ENCODE measurements around the gene TMEM52B. TPM values are rescaled to one million over a fixed set of nuclear protein-coding genes. Genes with fewer than 3 reads are reported as not detected.

The TMEM52B gene
- total RNA-seq, 1 donor from 2014 or later: not detected

GRCh38 chr12:10136637-10137205 lies 42.1 kb upstream of the TMEM52B start:
- Mint-ChIP-seq H3K36me3 (ENCODE audit: low read depth) (no peaks in the 10 kb centered on the region), H3K4me1 (peaks cover 8% of the 10 kb centered on the region), H3K27ac (ENCODE audit: unreplicated experiment) (peak overlapping the region; percentile 73), H3K9me3 (no peaks in the 10 kb centered on the region), H3K4me3 (no peak overlapping the region), H3K27me3 (ENCODE audit: low read depth) (no peaks in the 10 kb centered on the region)
- no peak for DNase-seq (ENCODE audit: low read depth, low spot score)
- TF ChIP-seq, protein P1, sequence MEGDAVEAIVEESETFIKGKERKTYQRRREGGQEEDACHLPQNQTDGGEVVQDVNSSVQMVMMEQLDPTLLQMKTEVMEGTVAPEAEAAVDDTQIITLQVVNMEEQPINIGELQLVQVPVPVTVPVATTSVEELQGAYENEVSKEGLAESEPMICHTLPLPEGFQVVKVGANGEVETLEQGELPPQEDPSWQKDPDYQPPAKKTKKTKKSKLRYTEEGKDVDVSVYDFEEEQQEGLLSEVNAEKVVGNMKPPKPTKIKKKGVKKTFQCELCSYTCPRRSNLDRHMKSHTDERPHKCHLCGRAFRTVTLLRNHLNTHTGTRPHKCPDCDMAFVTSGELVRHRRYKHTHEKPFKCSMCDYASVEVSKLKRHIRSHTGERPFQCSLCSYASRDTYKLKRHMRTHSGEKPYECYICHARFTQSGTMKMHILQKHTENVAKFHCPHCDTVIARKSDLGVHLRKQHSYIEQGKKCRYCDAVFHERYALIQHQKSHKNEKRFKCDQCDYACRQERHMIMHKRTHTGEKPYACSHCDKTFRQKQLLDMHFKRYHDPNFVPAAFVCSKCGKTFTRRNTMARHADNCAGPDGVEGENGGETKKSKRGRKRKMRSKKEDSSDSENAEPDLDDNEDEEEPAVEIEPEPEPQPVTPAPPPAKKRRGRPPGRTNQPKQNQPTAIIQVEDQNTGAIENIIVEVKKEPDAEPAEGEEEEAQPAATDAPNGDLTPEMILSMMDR (conservative IDR thresholded peaks at IDR 0.05): no peak

- no peaks in the 10 kb centered on the region for H3K9me3 Mint-ChIP-seq
- peak; percentile 22 for DNase-seq (ENCODE audit: low read depth, low spot score)
- H3K27ac Mint-ChIP-seq (ENCODE audit: unreplicated experiment): no peak overlapping the region
- TF ChIP-seq, protein P1 (conservative IDR thresholded peaks at IDR 0.05): peak; percentile 92
- no peaks in the 10 kb centered on the region for H3K27me3 Mint-ChIP-seq (ENCODE audit: low read depth)
- H3K4me1 Mint-ChIP-seq: peaks cover 6% of the 10 kb centered on the region
- H3K4me3 Mint-ChIP-seq: no peak overlapping the region
- H3K36me3 Mint-ChIP-seq (ENCODE audit: low read depth): no peaks in the 10 kb centered on the region
Observed at GRCh38 chr12:10140001-10140400, 38.8 kb upstream of the TMEM52B start.

- Mint-ChIP-seq H3K27ac (ENCODE audit: unreplicated experiment) (no peak overlapping the region), H3K4me3 (no peak overlapping the region), H3K36me3 (ENCODE audit: low read depth) (no peaks in the 10 kb centered on the region), H3K9me3 (no peaks in the 10 kb centered on the region), H3K4me1 (peaks cover 6% of the 10 kb centered on the region), H3K27me3 (ENCODE audit: low read depth) (no peaks in the 10 kb centered on the region)
- no peak for DNase-seq (ENCODE audit: low read depth, low spot score)
- TF ChIP-seq, protein P1 (conservative IDR thresholded peaks at IDR 0.05): no peak
Observed at GRCh38 chr12:10142976-10143589, 35.7 kb upstream of the TMEM52B start.

DNA sequence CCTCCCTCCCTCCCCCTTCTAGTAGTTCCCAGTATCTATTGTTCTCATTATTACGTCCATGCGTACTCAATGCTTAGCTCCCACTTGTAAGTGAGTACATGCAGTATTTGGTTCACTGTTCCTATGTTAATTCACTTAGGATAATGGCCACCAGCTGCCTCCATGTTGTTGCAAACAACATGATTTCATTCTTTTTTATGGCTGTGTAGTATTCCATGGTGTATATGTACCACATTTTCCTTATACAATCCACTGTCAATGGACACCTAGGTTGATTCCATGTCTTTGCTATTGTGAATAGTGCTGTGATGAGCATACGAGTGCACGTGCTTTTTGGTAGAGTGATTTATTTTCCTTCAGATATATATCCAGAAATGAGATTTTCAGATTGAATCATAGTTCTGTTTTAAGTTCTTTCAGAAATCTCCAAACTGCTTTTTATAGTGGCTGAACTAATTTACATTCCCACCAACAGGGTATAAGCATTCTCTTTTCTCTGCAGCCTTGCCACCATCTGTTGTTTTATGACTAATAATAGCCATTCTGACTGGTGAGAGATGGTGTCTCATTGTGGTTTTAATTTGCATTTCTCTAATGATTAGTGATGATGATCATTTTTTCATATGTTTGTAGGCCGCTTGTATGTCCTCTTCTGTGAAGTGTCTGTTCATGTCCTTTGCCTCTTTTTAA lies 31.0 kb upstream of the TMEM52B start:
- Mint-ChIP-seq H3K36me3 (ENCODE audit: low read depth) (no peaks in the 10 kb centered on the region), H3K27ac (ENCODE audit: unreplicated experiment) (no peak overlapping the region), H3K27me3 (ENCODE audit: low read depth) (no peaks in the 10 kb centered on the region), H3K4me1 (peaks cover 3% of the 10 kb centered on the region), H3K9me3 (no peaks in the 10 kb centered on the region), H3K4me3 (no peak overlapping the region)
- no peak for DNase-seq (ENCODE audit: low read depth, low spot score)
- TF ChIP-seq, protein P1 (conservative IDR thresholded peaks at IDR 0.05): no peak

DNA sequence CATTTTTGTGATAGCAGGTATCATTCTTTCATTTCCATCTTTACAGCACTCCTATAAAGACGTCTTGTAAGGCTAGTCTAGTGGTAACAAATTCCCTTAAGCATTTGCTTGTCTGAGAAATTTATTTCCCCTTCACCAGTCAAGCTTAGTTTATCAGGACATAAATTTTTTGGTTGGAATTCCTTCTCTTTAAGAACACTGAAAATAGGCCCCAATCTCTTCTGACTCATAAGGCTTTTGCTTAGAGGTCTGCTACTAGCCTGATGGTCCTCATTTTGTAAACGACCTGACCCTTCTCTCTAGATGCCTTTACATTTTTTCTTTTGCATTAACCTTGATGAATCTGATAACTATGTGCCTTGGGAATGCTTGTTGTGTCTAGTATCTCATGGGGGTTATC lies 27.2 kb upstream of the TMEM52B start:
- Mint-ChIP-seq H3K36me3 (ENCODE audit: low read depth) (no peaks in the 10 kb centered on the region), H3K4me3 (no peak overlapping the region), H3K4me1 (peaks cover 14% of the 10 kb centered on the region), H3K27me3 (ENCODE audit: low read depth) (no peaks in the 10 kb centered on the region), H3K9me3 (peaks cover 2% of the 10 kb centered on the region), H3K27ac (ENCODE audit: unreplicated experiment) (no peak overlapping the region)
- TF ChIP-seq, protein P1 (conservative IDR thresholded peaks at IDR 0.05): no peak
- no peak for DNase-seq (ENCODE audit: low read depth, low spot score)
